ENCODE results near the gene EPX. TPM values are rescaled to one million over a fixed set of nuclear protein-coding genes. Genes with fewer than 3 reads are reported as not detected.

Gene EPX
- total and polyA plus RNA-seq, 4 donors = 0.14 to 0.96 TPM; not detected in 2

DNA sequence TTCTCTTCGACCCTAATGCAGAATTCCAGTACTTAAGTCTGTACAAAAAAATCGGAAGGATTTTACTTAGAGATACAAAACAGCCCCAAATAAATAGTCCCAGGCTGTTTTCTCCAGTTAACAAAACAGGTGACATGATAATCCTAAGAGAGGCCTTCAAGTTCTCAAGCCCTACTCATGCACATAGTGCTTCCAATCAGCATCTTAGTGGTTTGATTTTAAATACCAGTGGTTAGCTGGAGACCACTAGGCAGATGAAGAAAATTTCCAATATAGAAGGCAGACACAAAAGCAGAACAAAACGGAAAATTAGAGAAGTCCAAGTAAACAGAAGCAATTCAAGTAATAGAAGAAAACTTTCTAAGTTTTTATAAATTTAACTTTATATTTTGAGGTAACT lies 31.0 kb upstream of the EPX start:
- WGBS, 2 donors = 64 to 70% methylated on average over 3 of the region's 3 CpGs
- H3K4me1 ChIP-seq (ENCODE audit: control insufficient read depth in 5 of 5, insufficient read depth in 5 of 5, low read length in 5 of 5) = peaks cover 0 to 7% (median 0%) of the 10 kb centered on the region in 5 donors
- no peaks in the 10 kb centered on the region for H3K36me3 ChIP-seq (ENCODE audit: control insufficient read depth in 4 of 4, insufficient read depth in 4 of 4, low read length in 4 of 4)
- H3K4me3 ChIP-seq = no peak overlapping the region
- peaks cover 2 to 59% (median 25%) of the 10 kb centered on the region in 3 donors for H3K27me3 ChIP-seq (ENCODE audit: control insufficient read depth in 3 of 3, insufficient read depth in 3 of 3, low read length in 2 of 3)
- H3K9me3 ChIP-seq (ENCODE audit: control insufficient read depth in 4 of 4, insufficient read depth in 3 of 4, low read length in 3 of 4) = no peaks in the 10 kb centered on the region
- no peak for TF ChIP-seq CTCF (IDR thresholded peaks at IDR 0.05; ENCODE audit: control extremely low read depth, extremely low read depth)
- H3K9ac ChIP-seq (ENCODE audit: insufficient read depth in 1 of 2, low read length in 2 of 2) = no peak overlapping the region
- H3K27ac ChIP-seq (ENCODE audit: low read depth in 1 of 2, low read length in 1 of 2) = no peak overlapping the region
- no peak for ATAC-seq (ENCODE audit: insufficient read depth, low FRiP score)
- DNase-seq = no peak

DNA sequence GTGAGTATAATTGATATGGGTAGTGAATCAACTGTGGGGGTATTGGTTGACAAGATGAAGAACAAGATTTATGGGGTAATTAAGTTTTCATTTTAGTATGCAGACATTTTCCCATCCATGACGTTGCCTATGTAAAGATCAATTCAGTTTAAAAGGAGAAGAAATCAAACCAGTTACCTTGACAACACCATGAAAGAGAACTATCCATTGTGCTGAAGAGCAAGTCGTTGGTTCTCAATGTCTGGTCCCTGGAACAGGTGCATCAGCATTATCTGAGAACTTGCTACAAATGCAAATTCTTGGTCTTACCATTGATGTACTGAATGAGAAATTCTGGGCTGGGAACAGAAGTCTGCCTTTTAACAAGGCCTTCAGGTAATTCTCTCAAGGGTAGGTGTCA lies 26.5 kb upstream of the EPX start:
- Histone ChIP-seq H3K27ac (ENCODE audit: low read depth in 1 of 2, low read length in 1 of 2) (no peak overlapping the region), H3K36me3 (ENCODE audit: control insufficient read depth in 4 of 4, insufficient read depth in 4 of 4, low read length in 4 of 4) (no peaks in the 10 kb centered on the region), H3K4me1 (ENCODE audit: control insufficient read depth in 5 of 5, insufficient read depth in 5 of 5, low read length in 5 of 5) (no peaks in the 10 kb centered on the region), H3K9me3 (ENCODE audit: control insufficient read depth in 4 of 4, insufficient read depth in 3 of 4, low read length in 3 of 4) (peaks cover 0 to 1% (median 0%) of the 10 kb centered on the region in 4 donors), H3K27me3 (ENCODE audit: control insufficient read depth in 3 of 3, insufficient read depth in 3 of 3, low read length in 2 of 3) (peaks cover 2 to 30% (median 7%) of the 10 kb centered on the region in 3 donors), H3K4me3 (no peak overlapping the region), H3K9ac (ENCODE audit: insufficient read depth in 1 of 2, low read length in 2 of 2) (no peak overlapping the region)
- 12 to 25% methylated on average over 2 of the region's 2 CpGs for WGBS, 2 donors
- ATAC-seq (ENCODE audit: insufficient read depth, low FRiP score) (no peak), DNase-seq (no peak)
- no peak for TF ChIP-seq CTCF (IDR thresholded peaks at IDR 0.05; ENCODE audit: control extremely low read depth, extremely low read depth)

- H3K4me1 ChIP-seq (ENCODE audit: control insufficient read depth in 5 of 5, insufficient read depth in 5 of 5, low read length in 5 of 5) = no peaks in the 10 kb centered on the region
- DNase-seq = no peak
- H3K4me3 ChIP-seq = no peak within 1 kb of the TSS
- no peaks in the 10 kb centered on the region for H3K36me3 ChIP-seq (ENCODE audit: control insufficient read depth in 4 of 4, insufficient read depth in 4 of 4, low read length in 4 of 4)
- TF ChIP-seq CTCF (IDR thresholded peaks at IDR 0.05; ENCODE audit: control extremely low read depth, extremely low read depth) = no peak
- H3K9me3 ChIP-seq (ENCODE audit: control insufficient read depth in 4 of 4, insufficient read depth in 3 of 4, low read length in 3 of 4) = peaks cover 0 to 1% (median 0%) of the 10 kb centered on the region in 4 donors
- peaks cover 0 to 24% (median 7%) of the 10 kb centered on the region in 3 donors for H3K27me3 ChIP-seq (ENCODE audit: control insufficient read depth in 3 of 3, insufficient read depth in 3 of 3, low read length in 2 of 3)
- 64 to 68% methylated on average over 6 of the region's 6 CpGs for WGBS, 2 donors
- H3K9ac ChIP-seq (ENCODE audit: insufficient read depth in 1 of 2, low read length in 2 of 2) = no peak within 1 kb of the TSS
- no peak within 1 kb of the TSS for H3K27ac ChIP-seq (ENCODE audit: low read depth in 1 of 2, low read length in 1 of 2)
- ATAC-seq (ENCODE audit: insufficient read depth, low FRiP score) = no peak
Observed at GRCh38 chr17:58166682-58167081, 25.8 kb upstream of the EPX start, which contains the start of gene OR4D2. Gene OR4D2, plus strand, starts transcription at chr17:58166982. Its CDS starts 2,674 bp downstream, at chr17:58169656.

DNA sequence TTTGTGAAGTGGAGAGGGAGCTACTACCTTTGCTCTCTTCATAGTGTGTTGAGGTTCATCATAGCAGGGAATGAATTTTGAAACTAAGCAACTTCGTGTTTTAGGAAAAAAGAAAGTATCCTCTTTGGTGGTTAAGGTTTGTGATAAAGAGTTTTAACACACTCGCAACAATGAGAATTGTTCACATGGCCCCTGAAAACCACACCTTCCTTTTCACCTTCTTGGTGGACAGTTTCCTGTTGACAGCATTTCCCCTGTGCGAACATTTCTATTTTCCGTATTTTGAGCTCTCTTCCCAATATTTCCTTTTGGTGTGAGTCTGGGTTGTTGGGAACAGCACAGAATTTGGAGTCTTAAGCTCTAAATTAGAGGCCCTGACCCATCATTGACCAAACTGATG lies 21.9 kb upstream of the EPX start:
- H3K4me1 ChIP-seq (ENCODE audit: control insufficient read depth in 5 of 5, insufficient read depth in 5 of 5, low read length in 5 of 5) = no peaks in the 10 kb centered on the region
- H3K27me3 ChIP-seq (ENCODE audit: control insufficient read depth in 3 of 3, insufficient read depth in 3 of 3, low read length in 2 of 3) = peaks cover 0 to 14% (median 4%) of the 10 kb centered on the region in 3 donors
- no peak overlapping the region for H3K4me3 ChIP-seq
- WGBS, 2 donors = 13 to 47% methylated on average over 4 of the region's 4 CpGs
- DNase-seq (no peak), ATAC-seq (ENCODE audit: insufficient read depth, low FRiP score) (no peak)
- H3K9me3 ChIP-seq (ENCODE audit: control insufficient read depth in 4 of 4, insufficient read depth in 3 of 4, low read length in 3 of 4) = peaks cover 0 to 1% (median 0%) of the 10 kb centered on the region in 4 donors
- no peaks in the 10 kb centered on the region for H3K36me3 ChIP-seq (ENCODE audit: control insufficient read depth in 4 of 4, insufficient read depth in 4 of 4, low read length in 4 of 4)
- H3K9ac ChIP-seq (ENCODE audit: insufficient read depth in 1 of 2, low read length in 2 of 2) = no peak overlapping the region
- no peak overlapping the region for H3K27ac ChIP-seq (ENCODE audit: low read depth in 1 of 2, low read length in 1 of 2)
- TF ChIP-seq CTCF (IDR thresholded peaks at IDR 0.05; ENCODE audit: control extremely low read depth, extremely low read depth) = no peak
